GM18870 (cell line): ENCODE measurements around the gene DSG2.
"Not testable (repeated sequence)": the region's sequence is repeated elsewhere in the genome, so short reads cannot be mapped to it uniquely, and the experiment has no call there.

ENCODE experiments used
- ATAC-seq: cut with Tn5 transposase; IDR thresholded peaks from one replicate; pipeline ENCODE4 v1.9.1; 2021; ENCODE audit warnings: moderate library complexity; ENCODE audit not compliant: unreplicated experiment

DSG2 gene

DNA sequence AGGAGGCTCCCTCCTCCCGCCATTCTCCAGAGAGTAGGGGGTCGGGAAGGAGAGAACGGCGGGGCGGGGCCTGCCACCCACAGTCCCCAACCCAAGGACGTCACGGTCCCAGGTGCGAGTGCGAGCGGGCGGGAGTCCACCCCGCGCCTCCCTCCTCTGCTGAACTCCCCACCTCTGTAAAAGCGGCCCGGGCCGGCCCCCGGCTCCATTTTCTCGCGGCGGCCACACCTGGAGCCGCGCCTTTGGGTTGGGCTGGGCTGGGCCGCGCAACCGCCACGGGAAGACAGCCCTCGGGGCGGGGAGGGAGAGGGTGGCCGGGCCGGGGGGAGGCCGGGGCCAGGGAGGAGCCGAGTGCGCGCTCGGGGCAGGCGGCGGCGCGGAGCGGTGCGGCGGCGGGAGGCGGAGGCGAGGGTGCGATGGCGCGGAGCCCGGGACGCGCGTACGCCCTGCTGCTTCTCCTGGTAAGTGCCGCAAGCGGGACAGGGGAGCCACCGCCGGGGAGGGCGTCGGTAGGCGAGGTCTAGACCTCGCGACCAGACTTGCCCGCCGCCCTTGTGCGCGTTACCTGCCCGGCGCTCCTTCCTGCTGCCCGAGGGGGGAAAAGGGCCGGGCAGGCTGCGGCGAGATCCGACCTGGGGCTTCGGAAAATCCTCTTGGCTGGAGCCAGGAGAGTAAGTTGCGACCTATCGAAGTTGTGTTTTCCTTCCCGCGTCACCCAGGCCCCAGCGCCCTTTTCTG lies at the start of gene DSG2:
Gene DSG2, plus strand, starts transcription at position 342 of the 738 bp plus-strand sequence. Its CDS starts 75 bp downstream, at position 417.
- ATAC-seq, result peak; percentile 20

GRCh38 chr18:31450409-31450808 lies 47.6 kb upstream of the DSG2 start:
- no peak for ATAC-seq

- no peak for ATAC-seq
These were observed 46.4 kb upstream of the DSG2 start for GRCh38 chr18:31451625-31452024.

DNA sequence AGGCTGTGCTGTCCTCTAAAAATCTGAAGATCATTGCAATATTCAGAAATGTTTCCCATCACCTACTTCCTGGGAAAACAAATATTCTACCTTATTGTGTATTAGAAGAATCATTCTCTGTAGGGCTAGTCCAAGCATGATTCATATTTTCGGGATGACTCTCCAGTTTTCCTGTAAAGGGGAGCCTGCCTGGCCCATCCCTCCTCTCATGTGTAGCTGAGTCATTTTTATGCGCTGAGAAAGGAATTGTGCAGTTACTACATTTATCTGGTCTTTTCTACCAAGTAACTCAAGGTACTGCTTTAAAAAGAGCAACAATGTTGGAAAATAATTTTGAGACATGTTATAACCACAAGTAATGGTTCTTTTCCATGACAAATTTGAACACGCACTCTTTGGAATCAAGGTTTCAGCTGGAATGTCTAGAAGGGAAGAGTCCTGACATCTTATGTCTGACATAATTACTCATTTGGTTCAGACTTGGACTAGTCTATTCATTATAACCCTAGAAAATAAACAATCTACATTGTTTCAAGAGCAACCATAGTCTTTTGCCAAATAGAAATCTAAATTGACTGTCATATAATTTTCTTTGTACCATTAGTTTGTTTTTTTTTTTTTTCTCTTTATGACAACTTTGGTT lies 43.8 kb upstream of the DSG2 start:
- ATAC-seq, result no peak

DNA sequence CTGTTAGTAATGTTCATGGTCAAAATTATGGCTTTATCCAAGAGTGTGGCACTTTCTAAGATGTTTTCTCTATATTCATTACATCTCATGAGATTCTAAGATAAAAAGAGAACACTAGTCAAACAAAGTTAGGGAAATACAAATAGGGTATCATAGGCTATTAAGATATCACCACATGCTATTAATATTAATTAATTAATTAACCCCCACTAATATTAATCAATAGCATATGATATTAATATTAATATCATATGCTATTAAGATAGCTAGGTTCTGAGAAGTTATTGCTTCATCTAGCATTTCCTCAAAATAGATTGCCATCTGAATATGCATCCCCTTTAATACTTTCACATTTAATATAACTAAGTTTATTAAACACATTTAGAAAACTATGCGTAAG lies 28.3 kb upstream of the DSG2 start:
- no peak for ATAC-seq

- ATAC-seq, result no peak
These were observed 19.3 kb upstream of the DSG2 start for GRCh38 chr18:31478688-31479087.

DNA sequence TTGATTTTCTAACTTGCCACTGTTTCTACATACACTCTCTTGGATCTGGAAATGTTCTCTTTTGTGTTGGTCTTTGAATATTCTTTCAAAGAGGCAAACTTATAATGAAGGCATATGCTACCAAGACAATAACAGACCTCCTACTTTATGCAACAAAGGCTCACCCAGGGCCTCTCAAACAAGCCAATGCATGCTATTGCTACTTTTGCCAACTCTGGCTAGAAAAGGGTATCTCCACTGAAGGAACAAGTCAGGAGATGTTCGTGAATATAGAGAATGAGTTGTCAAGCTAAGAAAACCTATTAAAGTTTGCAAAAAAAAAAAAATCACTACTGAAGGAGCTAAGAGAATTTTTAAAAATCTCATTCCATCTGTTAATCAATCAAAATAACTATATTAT lies 15.9 kb upstream of the DSG2 start:
- no peak for ATAC-seq

DNA sequence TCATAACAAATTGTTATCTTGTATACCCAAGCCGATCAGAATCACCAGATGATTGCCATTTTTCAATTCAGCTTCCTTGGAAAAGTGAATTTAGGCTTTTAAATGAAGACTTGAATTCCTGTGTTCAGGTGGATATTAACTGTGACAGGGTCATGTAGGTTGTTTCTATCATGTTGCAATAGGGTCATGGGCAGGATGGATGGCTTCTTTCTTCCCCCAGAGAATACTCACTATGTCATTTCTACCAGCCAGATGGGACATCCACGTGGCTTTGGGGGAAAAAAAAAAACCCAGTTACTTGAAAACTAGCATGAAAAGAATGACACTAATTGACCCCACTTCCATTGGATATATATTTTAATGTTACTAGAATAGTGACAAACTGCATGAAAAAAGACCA lies 14.6 kb upstream of the DSG2 start:
- no peak for ATAC-seq

GRCh38 chr18:31484461-31484860 lies 13.5 kb upstream of the DSG2 start:
- ATAC-seq, result no peak

- ATAC-seq, result no peak
These were observed 11.8 kb upstream of the DSG2 start for GRCh38 chr18:31486165-31486564.

GRCh38 chr18:31487246-31488015 lies 10.5 kb upstream of the DSG2 start:
- no peak for ATAC-seq

DNA sequence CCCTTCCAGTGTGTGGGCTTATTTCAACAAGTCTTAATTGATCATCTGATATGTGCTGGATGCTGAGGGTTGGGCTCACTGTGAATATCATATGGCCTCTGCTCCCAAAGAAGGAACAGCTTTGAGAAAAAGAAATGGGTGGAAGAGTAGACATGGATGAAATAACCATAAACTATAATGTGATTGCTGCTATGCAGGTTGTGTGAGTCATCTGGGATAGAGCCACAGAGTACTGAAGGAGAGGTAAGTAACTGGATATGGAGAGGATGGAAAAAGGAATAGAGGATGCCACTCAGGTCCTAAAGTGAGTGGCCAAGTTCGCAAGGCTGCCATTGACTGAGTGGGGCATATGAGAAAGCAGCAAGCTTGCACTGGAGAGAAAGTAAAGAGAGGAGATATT lies 8.7 kb upstream of the DSG2 start:
- no peak for ATAC-seq

DNA sequence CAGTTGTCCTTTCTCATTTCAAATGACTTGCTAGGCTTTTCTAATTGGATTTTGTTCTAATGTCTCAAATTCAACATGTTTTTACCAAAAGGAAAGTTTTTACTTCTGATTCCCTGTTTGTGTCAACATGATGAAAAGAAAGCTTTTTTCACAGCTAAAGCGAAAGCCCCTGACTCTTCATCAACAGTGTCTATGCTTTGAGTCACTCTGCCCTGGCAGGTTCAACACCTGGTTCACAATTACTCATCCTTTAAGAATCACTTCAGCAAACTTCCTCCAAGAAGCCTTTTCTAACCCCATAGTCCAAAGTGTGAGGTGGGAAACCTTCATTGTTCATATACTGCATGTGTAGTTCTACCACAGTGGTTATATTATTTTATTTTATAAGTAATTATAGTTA lies 7.6 kb upstream of the DSG2 start:
- peak; percentile 90 for ATAC-seq

DNA sequence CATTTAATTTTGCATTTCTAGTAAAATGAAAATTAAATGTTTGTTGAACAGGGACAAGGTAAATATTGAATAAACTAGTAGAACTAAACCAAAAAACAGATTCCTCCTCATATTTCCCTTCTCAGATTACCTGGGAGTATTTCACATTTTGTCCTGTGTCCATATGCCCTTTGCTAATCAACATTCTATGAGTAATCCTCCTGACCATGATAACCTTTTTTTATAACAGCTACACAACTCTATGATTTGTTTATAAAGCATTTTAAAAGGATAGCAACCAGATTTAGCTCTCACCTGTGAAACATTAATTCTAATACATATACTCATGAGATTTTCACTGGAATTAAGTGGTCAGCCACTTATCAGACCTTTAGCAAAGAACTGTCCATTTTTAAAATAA lies 7.1 kb upstream of the DSG2 start:
- ATAC-seq, result no peak

- ATAC-seq, result no peak
These were observed 6.4 kb upstream of the DSG2 start for GRCh38 chr18:31491586-31491985.

DNA sequence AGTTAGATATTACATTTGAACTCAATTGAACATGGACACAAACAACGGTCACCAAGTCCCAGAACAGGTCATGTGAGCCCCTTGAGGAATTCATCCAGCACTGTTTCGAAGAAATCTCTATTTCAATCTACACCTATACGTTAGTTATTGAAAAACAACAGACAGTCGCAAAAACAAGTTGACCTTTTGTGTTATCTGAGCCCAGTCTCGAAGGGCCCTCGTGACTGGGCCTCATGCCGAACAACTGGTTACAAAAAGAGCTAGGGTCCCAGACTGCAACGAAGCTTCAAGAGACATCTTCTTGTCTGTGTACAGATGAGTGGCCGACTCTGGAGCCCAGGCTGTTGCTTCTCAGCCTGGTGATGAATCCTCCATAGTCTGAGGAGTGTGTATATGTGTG lies 5.3 kb upstream of the DSG2 start:
- ATAC-seq, result no peak

DNA sequence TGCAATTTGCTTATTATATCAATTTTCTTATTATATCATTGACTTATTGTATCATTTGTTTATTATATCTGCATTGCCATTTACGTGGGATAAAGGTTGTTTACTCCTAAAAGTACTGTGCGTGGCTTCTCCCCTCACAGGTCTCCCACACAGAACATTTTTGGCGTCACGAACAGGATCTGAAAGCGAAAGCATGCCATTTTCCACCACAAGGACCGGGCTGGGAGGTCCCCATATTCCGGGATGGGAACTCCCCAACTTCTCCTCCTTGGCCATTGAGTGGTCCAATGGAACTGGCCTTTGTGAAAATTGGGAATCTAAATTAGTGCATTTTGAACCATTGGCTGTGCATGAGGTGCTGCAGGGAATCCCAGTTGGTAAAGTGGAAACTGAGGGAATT lies 4.8 kb upstream of the DSG2 start:
- ATAC-seq, result no peak

DNA sequence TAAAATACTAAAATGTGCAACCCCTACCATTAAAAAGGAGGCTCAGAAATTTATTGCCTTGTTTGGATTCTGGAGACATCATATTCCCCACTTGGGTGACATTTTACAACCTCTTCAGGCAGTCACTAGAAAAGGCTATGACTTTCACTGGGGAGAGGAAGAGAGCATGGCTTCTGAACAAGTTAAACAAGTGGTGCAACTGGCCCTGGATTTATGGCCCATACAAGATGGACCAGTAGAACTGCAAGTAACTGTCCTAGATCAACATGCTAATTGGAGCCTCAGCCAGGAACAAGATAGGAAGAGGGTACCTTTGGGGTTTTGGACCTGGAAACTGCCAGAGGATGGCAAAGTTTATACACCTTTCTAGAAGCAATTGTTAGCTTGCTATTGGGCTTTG lies 4.0 kb upstream of the DSG2 start:
- no peak for ATAC-seq

DNA sequence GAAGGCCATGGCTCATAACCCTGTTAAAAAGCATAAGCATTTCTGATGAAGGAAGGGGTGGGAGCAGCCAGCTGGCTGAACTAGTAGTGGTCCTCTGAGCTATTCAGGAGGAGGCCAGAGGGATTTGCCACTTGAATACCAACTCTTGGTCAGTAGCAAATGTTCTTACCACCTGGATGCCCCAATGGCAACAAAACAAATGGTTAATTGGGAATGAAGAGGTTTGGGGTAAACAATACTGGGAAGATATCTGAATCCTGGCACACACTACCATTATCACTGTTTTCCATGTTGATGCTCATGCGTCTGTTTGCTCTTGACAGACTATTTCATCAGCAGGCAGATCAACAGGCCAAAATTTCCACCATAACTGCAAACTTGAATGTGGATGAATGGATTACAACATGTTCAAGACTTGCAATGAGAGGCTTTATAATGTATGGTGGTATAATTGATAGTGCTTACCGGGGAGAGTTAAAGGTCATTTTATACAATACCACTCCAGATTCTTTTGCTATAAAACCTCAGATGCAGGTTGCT lies 3.2 kb upstream of the DSG2 start:
- not testable (repeated sequence) for ATAC-seq

- ATAC-seq, result peak; percentile 4
These were observed 557 bp upstream of the DSG2 start for GRCh38 chr18:31497404-31497835.
